Psoas muscle (tissue), 8 donors: ENCODE data around the gene GYG2. TPM values are rescaled to one million over a fixed set of nuclear protein-coding genes. Genes with fewer than 3 reads are reported as not detected.
"Not testable (repeated sequence)": the region's sequence is repeated elsewhere in the genome, so short reads cannot be mapped to it uniquely, and the experiment has no call there.

Source experiments
- ATAC-seq, 4 donors: fragments of 200-7000 bp; cut with Tn5 transposase; one replicate each; pipeline ENCODE4 v1.9.1; 2020; ENCODE audit warnings: moderate library complexity in 3 of 4, mild to moderate bottlenecking in 2 of 4
- DNase-seq, 2 donors: peaks; one replicate each; pipeline ENCODE4 v3.0.0-alpha.2; 2020
- H3K27ac ChIP-seq: fragments of 200-600 bp; one replicate; pipeline ENCODE4 v1.8.0; 2022
- H3K27me3 ChIP-seq, 3 donors: fragments of 200-600 bp in 1 of 3; one replicate each; pipeline versions ENCODE4 v1.6.1 to v1.8.0; 2013 to 2022; ENCODE audit warnings: low read length in 2 of 3, mild to moderate bottlenecking in 2 of 3, moderate library complexity in 1 of 3; ENCODE audit not compliant: insufficient read depth in 3 of 3
- H3K36me3 ChIP-seq, 2 donors: fragments of 200-600 bp in 1 of 2; one replicate each; pipeline versions ENCODE4 v1.6.1 to v1.8.0; 2013 to 2022; ENCODE audit warnings: low read depth in 1 of 2, mild to moderate bottlenecking in 1 of 2, moderate library complexity in 1 of 2; ENCODE audit not compliant: insufficient read depth in 1 of 2
- H3K4me1 ChIP-seq: fragments of 200-600 bp; one replicate; pipeline ENCODE4 v1.8.0; 2022
- H3K4me3 ChIP-seq: fragments of 200-600 bp; one replicate; pipeline ENCODE4 v1.8.0; 2022; ENCODE audit warnings: mild to moderate bottlenecking
- H3K9me3 ChIP-seq: fragments of 200-600 bp; one replicate; pipeline ENCODE4 v1.8.0; 2022
- CTCF ChIP-seq: fragments of 200-600 bp; IDR thresholded peaks from one replicate; pipeline ENCODE4 v1.8.0; 2022; ENCODE audit warnings: antibody characterized with exemption
- WGBS, 3 donors: extraction: QIAGEN DNeasy Blood & Tissue Kit; methylation state at CpG; one replicate each; pipeline versions ENCODE4 v1.1.6 to v1.1.7; 2013; 5-methylcytosine and 5-hydroxymethylcytosine counted together
- intact Hi-C, 2 donors: fragments of 100-400 bp; cut with DNase I; formaldehyde crosslinking; loops; one replicate each; pipeline versions ENCODE4 v1.11.0 to v1.14.2; 2022
- polyA plus RNA-seq, 3 donors: library from polyadenylated mRNA; stranded (reverse); fragments of 200-250 nt; gene quantifications; one replicate each; pipeline ENCODE4 v1.2.3, GENCODE V29; 2013
- total RNA-seq, 4 donors: library from RNA; stranded (reverse); fragmentation: NEBNext Ultra II Directional in 2 of 4; extraction: Animal tissue kit (Norgen Biotek cat#: 25700) in 2 of 4; gene quantifications; one replicate each; pipeline versions ENCODE4 v1.2.1 to v1.2.4, GENCODE V29; 2021 to 2023
- donor health status: healthy with polysubstance abuse.
- donor health status: DM: no; HTN: no; CAD: no; lungs with moderate emphysema.
- donor health status: Bipolar disorder and iron deficiency.
- donor health status: healthy.
- donor health status: DM: yes; HTN: yes; CAD: no.
- donor health status: DM: no; HTN: no; CAD: no.
- donor health status: DM: no; HTN: no; CAD: no.
- donor health status: DM: yes; HTN: yes; CAD: no.

GYG2 gene
- total and polyA plus RNA-seq, 7 donors, result 0.09 to 1.1 (median 0.47) TPM; not detected in 1

GRCh38 chrX:2879670-2880069 is 50.9 kb downstream of the GYG2 start:
- no peaks in the 10 kb centered on the region for H3K4me1 ChIP-seq
- no peak overlapping the region for H3K27ac ChIP-seq
- no peak for ATAC-seq
- H3K9me3 ChIP-seq, result no peaks in the 10 kb centered on the region
- DNase-seq, result no peak
- WGBS, 3 donors, result 94 to 100% (median 97%) methylated on average over 1 of the region's 1 CpG
- no peak overlapping the region for H3K4me3 ChIP-seq
- TF ChIP-seq CTCF, result no peak
- intact Hi-C loops, result no loop called here
- no peaks in the 10 kb centered on the region for H3K27me3 ChIP-seq
- no peaks in the 10 kb centered on the region for H3K36me3 ChIP-seq

GRCh38 chrX:2883770-2884169 is 55.0 kb downstream of the GYG2 start:
- Histone ChIP-seq H3K27ac (no peak overlapping the region), H3K27me3 (peaks cover 0 to 2% (median 0%) of the 10 kb centered on the region in 3 donors), H3K9me3 (no peaks in the 10 kb centered on the region), H3K4me3 (no peak overlapping the region), H3K4me1 (no peaks in the 10 kb centered on the region), H3K36me3 (no peaks in the 10 kb centered on the region)
- ATAC-seq (no peak), DNase-seq (no peak)
- WGBS, 3 donors, result 94 to 98% (median 95%) methylated on average over 13 to 14 of the region's 14 CpGs
- no peak for TF ChIP-seq CTCF
- intact Hi-C loops, result no loop called here

GRCh38 chrX:2888309-2888708 is 59.6 kb downstream of the GYG2 start:
- H3K27me3 ChIP-seq, result peaks cover 0 to 8% (median 0%) of the 10 kb centered on the region in 3 donors
- intact Hi-C loops, result no loop called here
- WGBS, 3 donors, result 39 to 56% (median 53%) methylated on average over 7 of the region's 7 CpGs
- H3K36me3 ChIP-seq, result no peaks in the 10 kb centered on the region
- no peaks in the 10 kb centered on the region for H3K9me3 ChIP-seq
- H3K27ac ChIP-seq, result no peak overlapping the region
- DNase-seq (no peak), ATAC-seq (no peak)
- no peak for TF ChIP-seq CTCF
- H3K4me1 ChIP-seq, result no peaks in the 10 kb centered on the region
- H3K4me3 ChIP-seq, result no peak overlapping the region

GRCh38 chrX:2889045-2889605 is 60.4 kb downstream of the GYG2 start:
- ATAC-seq (no peak), DNase-seq (no peak)
- H3K9me3 ChIP-seq, result no peaks in the 10 kb centered on the region
- no peak overlapping the region for H3K27ac ChIP-seq
- intact Hi-C loops, result no loop called here
- peak overlapping the region; percentile 55 for H3K4me3 ChIP-seq
- no peaks in the 10 kb centered on the region for H3K36me3 ChIP-seq
- peaks cover 0 to 8% (median 0%) of the 10 kb centered on the region in 3 donors for H3K27me3 ChIP-seq
- 31 to 56% (median 36%) methylated on average over 10 to 11 of the region's 11 CpGs for WGBS, 3 donors
- H3K4me1 ChIP-seq, result no peaks in the 10 kb centered on the region
- TF ChIP-seq CTCF, result no peak

GRCh38 chrX:2889706-2890490 is 61.2 kb downstream of the GYG2 start:
- DNase-seq, H3K9me3 ChIP-seq, H3K27me3 ChIP-seq, ATAC-seq, H3K27ac ChIP-seq, H3K4me1 ChIP-seq, intact Hi-C loops, H3K36me3 ChIP-seq: not testable (repeated sequence)
- H3K4me3 ChIP-seq, result peak overlapping the region; percentile 55
- WGBS, 3 donors, result 26 to 31% (median 26%) methylated on average over 15 of the region's 15 CpGs

GRCh38 chrX:2890536-2891460 is 62.1 kb downstream of the GYG2 start:
- H3K27me3 ChIP-seq, H3K4me3 ChIP-seq, intact Hi-C loops: not testable (repeated sequence)

More at GRCh38 chrX:2890536-2891460, 62.1 kb downstream of the GYG2 start:
- DNase-seq, H3K36me3 ChIP-seq, H3K27ac ChIP-seq, H3K9me3 ChIP-seq, H3K4me1 ChIP-seq, ATAC-seq: not testable (repeated sequence)
- 47 to 77% (median 52%) methylated on average over 13 to 20 of the region's 22 CpGs for WGBS, 3 donors
